Measurements from ENCODE around the gene ATP6V1A.

The ATP6V1A gene

GRCh38 chr3:113828600-113828999 is 81.8 kb downstream of the ATP6V1A start:
- H3K4me2 ChIP-seq (ENCODE audit: low read depth, low read length, poor library complexity, severe bottlenecking), result no peak overlapping the region

GRCh38 chr3:113829576-113830354 is 82.9 kb downstream of the ATP6V1A start:
- Histone ChIP-seq H3K9me3 (ENCODE audit: insufficient read depth, low read length) (peaks cover 5% of the 10 kb centered on the region; the same call in 1 of the 2 replicates), H3K27ac (ENCODE audit: low read depth, low read length) (peak overlapping the region; percentile 89), H3K36me3 (ENCODE audit: low read length) (peaks cover 8% of the 10 kb centered on the region), H4K20me1 (ENCODE audit: low read depth, low read length) (no peaks in the 10 kb centered on the region), H3K4me2 (ENCODE audit: low read depth, low read length, poor library complexity, severe bottlenecking) (peak overlapping the region; percentile 58), H2AFZ (ENCODE audit: low read depth, low read length, severe bottlenecking) (peak overlapping the region; percentile 45), H3K4me3 (ENCODE audit: insufficient read depth, low read length, poor library complexity, severe bottlenecking) (peak overlapping the region; percentile 29), H3K27me3 (ENCODE audit: low read length) (no peaks in the 10 kb centered on the region), H3K9ac (ENCODE audit: low read length) (peak overlapping the region; percentile 15), H3K9me2 (replicated peaks; ENCODE audit: insufficient read depth, low read length) (no peaks in the 10 kb centered on the region), H3F3A (ENCODE audit: insufficient read depth) (peaks cover 35% of the 10 kb centered on the region), H3K79me2 (ENCODE audit: insufficient read depth, low read length) (no peaks in the 10 kb centered on the region)
- no peak for TF ChIP-seq CTCF (IDR thresholded peaks at IDR 0.05; ENCODE audit: insufficient read depth, low read length, poor library complexity, severe bottlenecking)
- no peak for TF ChIP-seq EZH2phosphoT487 (conservative IDR thresholded peaks at IDR 0.05; ENCODE audit: low read length)

More at GRCh38 chr3:113828600-113828999, 81.8 kb downstream of the ATP6V1A start:
- H3K27ac ChIP-seq (ENCODE audit: low read depth, low read length), result no peak overlapping the region; the same call in 1 of the 2 replicates
- H3K9ac ChIP-seq (ENCODE audit: low read length), result no peak overlapping the region
- no peak overlapping the region for H3K4me3 ChIP-seq (ENCODE audit: insufficient read depth, low read length, poor library complexity, severe bottlenecking)
- H3K9me3 ChIP-seq (ENCODE audit: insufficient read depth, low read length), result peaks cover 5% of the 10 kb centered on the region; the same call in 1 of the 2 replicates
- no peaks in the 10 kb centered on the region for H3K9me2 ChIP-seq (replicated peaks; ENCODE audit: insufficient read depth, low read length)
- H3K27me3 ChIP-seq (ENCODE audit: low read length), result no peaks in the 10 kb centered on the region
- H2AFZ ChIP-seq (ENCODE audit: low read depth, low read length, severe bottlenecking), result no peak overlapping the region
- TF ChIP-seq EZH2phosphoT487 (conservative IDR thresholded peaks at IDR 0.05; ENCODE audit: low read length) (no peak), CTCF (IDR thresholded peaks at IDR 0.05; ENCODE audit: insufficient read depth, low read length, poor library complexity, severe bottlenecking) (no peak)
- no peaks in the 10 kb centered on the region for H4K20me1 ChIP-seq (ENCODE audit: low read depth, low read length)
- peaks cover 31% of the 10 kb centered on the region for H3F3A ChIP-seq (ENCODE audit: insufficient read depth)
- peaks cover 8% of the 10 kb centered on the region for H3K36me3 ChIP-seq (ENCODE audit: low read length)
- H3K79me2 ChIP-seq (ENCODE audit: insufficient read depth, low read length), result no peaks in the 10 kb centered on the region

GRCh38 chr3:113831103-113831355 is 84.2 kb downstream of the ATP6V1A start:
- Histone ChIP-seq H3K9me2 (replicated peaks; ENCODE audit: insufficient read depth, low read length) (no peaks in the 10 kb centered on the region), H3K9me3 (ENCODE audit: insufficient read depth, low read length) (peaks cover 5% of the 10 kb centered on the region; the same call in 1 of the 2 replicates), H3K27me3 (ENCODE audit: low read length) (no peaks in the 10 kb centered on the region), H3K9ac (ENCODE audit: low read length) (no peak overlapping the region), H3K27ac (ENCODE audit: low read depth, low read length) (peak overlapping the region; percentile 89), H3K4me2 (ENCODE audit: low read depth, low read length, poor library complexity, severe bottlenecking) (peak overlapping the region; percentile 58), H3K4me3 (ENCODE audit: insufficient read depth, low read length, poor library complexity, severe bottlenecking) (peak overlapping the region; percentile 27), H3K36me3 (ENCODE audit: low read length) (peaks cover 8% of the 10 kb centered on the region), H4K20me1 (ENCODE audit: low read depth, low read length) (no peaks in the 10 kb centered on the region), H3K79me2 (ENCODE audit: insufficient read depth, low read length) (no peaks in the 10 kb centered on the region), H2AFZ (ENCODE audit: low read depth, low read length, severe bottlenecking) (peak overlapping the region; percentile 45), H3F3A (ENCODE audit: insufficient read depth) (peaks cover 35% of the 10 kb centered on the region)
- TF ChIP-seq CTCF (IDR thresholded peaks at IDR 0.05; ENCODE audit: insufficient read depth, low read length, poor library complexity, severe bottlenecking) (no peak), EZH2phosphoT487 (conservative IDR thresholded peaks at IDR 0.05; ENCODE audit: low read length) (no peak)
